Upper lobe of left lung (tissue), 6 donors: ENCODE results near the gene SLFN5. TPM values are rescaled to one million over a fixed set of nuclear protein-coding genes. Genes with fewer than 3 reads are reported as not detected.

ENCODE experiments used
- ATAC-seq, 2 donors: fragments of 200-7000 bp; cut with Tn5 transposase; one replicate each; pipeline ENCODE4 v1.9.1; 2022; ENCODE audit warnings: mild to moderate bottlenecking in 2 of 2, moderate library complexity in 2 of 2; ENCODE audit not compliant: low FRiP score in 2 of 2
- DNase-seq, 2 donors: peaks; one replicate each; pipeline ENCODE4 v3.0.0-alpha.2; 2019 to 2020
- H3K27ac ChIP-seq, 4 donors: fragments of 200-600 bp; sonication (generic); one replicate each; pipeline ENCODE4 v1.5.1; 2016 to 2019
- H3K27me3 ChIP-seq, 4 donors: fragments of 200-600 bp; sonication (generic); one replicate each; pipeline ENCODE4 v1.5.1; 2017 to 2019
- H3K36me3 ChIP-seq, 4 donors: fragments of 200-600 bp; sonication (generic); one replicate each; pipeline ENCODE4 v1.5.1; 2016 to 2019
- H3K4me1 ChIP-seq, 4 donors: fragments of 200-600 bp; sonication (generic); one replicate each; pipeline ENCODE4 v1.5.1; 2018 to 2019
- H3K4me3 ChIP-seq, 4 donors: fragments of 200-600 bp; sonication (generic); one replicate each; pipeline ENCODE4 v1.5.1; 2017 to 2019; ENCODE audit warnings: mild to moderate bottlenecking in 2 of 4, moderate library complexity in 1 of 4
- H3K9me3 ChIP-seq, 4 donors: fragments of 200-600 bp; sonication (generic); one replicate each; pipeline ENCODE4 v1.5.1; 2018 to 2019
- EP300 ChIP-seq, 4 donors: sonication (generic); formaldehyde crosslinking; IDR thresholded peaks; one replicate each; pipeline ENCODE4 v1.5.1; 2017; ENCODE audit warnings: antibody characterized with exemption in 4 of 4, control low read depth in 2 of 4
- POLR2A ChIP-seq, 4 donors: fragments of 450-650 bp; IDR thresholded peaks; one replicate each; pipeline ENCODE4 v1.5.1; 2016 to 2017; ENCODE audit warnings: antibody characterized with exemption in 4 of 4, mild to moderate bottlenecking in 2 of 4
- POLR2AphosphoS5 ChIP-seq, 2 donors: sonication (generic); formaldehyde crosslinking; IDR thresholded peaks; one replicate each; pipeline ENCODE4 v1.5.1; 2017; ENCODE audit warnings: antibody characterized with exemption in 2 of 2
- WGBS, 2 donors: methylation state at CpG; one replicate each; pipeline ENCODE4 v1.1.5; 2017 to 2018; 5-methylcytosine and 5-hydroxymethylcytosine counted together
- total RNA-seq, 6 donors: library from RNA; depleted of rRNA in 4 of 6; stranded (reverse); fragments of >200 nt in 4 of 6; gene quantifications; one replicate each; pipeline versions ENCODE4 v1.1.0 to v1.2.1, GENCODE V29; 2016 to 2021
- TF ChIP-seq, protein P1 (sequence below), 6 experiments: fragments of 450-650 bp in 4 of 6; fragments of 200-600 bp in 2 of 6; sonication (generic) in 2 of 6; IDR thresholded peaks; one replicate each; pipeline ENCODE4 v1.5.1; 2016 to 2019; ENCODE audit warnings: antibody characterized with exemption in 6 of 6
- donor health status: DM: no; HTN: no; CAD: no; lungs with moderate emphysema.
- donor health status: DM: no; HTN: yes; CAD: no; lungs with severe emphysema.

Gene SLFN5
- total RNA-seq, 6 donors from 2014 or later: 26.7 to 48.5 (median 43.2) TPM

DNA sequence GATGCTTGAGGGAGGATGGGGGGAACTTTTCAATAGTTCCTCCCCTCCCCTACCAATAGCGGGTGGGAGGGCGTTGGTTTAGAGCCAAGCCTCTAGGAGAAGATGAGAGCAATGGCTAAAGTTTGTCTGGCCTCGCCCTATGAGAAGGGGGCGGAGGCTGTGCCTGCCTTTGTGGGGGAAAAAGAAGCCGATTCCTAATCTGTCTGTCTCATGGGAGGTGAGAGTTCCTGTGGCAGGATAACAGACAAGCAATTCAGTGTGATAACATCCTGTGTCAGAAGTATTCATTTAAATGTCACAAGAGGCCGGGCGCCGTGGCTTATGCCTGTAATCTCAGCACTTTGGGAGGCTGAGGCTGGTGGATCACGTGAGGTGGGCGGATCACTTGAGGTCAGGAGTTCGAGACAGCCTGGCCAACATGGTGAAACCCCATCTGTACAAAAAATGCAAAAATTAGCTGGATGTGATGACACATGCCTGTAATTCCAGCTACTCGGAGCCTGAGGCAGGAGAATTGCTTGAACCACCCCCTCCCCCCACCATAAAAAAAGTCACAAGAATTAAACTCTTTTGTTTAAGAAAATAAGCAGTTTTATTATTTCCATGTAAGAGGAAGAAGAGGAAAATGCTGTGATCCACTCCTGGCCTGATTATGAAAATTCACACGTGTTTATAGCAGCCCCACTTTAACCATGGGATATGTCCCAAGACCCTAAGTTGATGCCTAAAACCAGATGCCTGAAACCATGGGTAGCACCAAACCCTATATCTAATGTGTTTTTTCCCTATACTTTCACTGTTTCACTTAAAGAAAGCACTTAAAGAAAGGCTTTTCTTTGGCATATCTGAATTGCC lies 1.7 kb downstream of the SLFN5 start:
- WGBS, 2 donors: 1 to 5% methylated on average over 12 to 13 of the region's 13 CpGs
- no peaks in the 10 kb centered on the region for H3K27me3 ChIP-seq

DNA sequence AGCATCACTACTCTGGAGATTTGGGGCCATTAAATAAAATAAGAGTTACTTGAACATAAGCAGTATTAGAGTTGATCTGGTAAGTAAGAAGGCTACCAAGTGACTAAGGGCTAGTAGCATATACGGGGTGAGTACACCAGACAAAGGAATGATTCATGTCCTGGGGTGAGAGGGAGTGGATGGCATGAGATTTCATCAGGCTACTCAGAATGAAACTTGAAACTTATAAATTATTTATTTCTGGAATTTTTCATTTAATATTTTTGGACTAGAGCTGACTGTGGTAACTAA lies 2.3 kb downstream of the SLFN5 start:
- Histone ChIP-seq H3K36me3 (peaks cover 0 to 12% (median 3%) of the 10 kb centered on the region in 4 donors), H3K27me3 (no peaks in the 10 kb centered on the region), H3K4me1 (peaks cover 32 to 55% (median 39%) of the 10 kb centered on the region in 4 donors), H3K9me3 (no peaks in the 10 kb centered on the region), H3K27ac (peak overlapping the region; percentile 93 to 99 (median 98)), H3K4me3 (peak overlapping the region in 3 of 4 donors; percentile 66 to 73 (median 68))
- no peak for DNase-seq
- TF ChIP-seq EP300 (IDR thresholded peaks at IDR 0.05) (no peak), POLR2AphosphoS5 (IDR thresholded peaks at IDR 0.05) (no peak), POLR2A (IDR thresholded peaks at IDR 0.05) (no peak)
- TF ChIP-seq, protein P1, sequence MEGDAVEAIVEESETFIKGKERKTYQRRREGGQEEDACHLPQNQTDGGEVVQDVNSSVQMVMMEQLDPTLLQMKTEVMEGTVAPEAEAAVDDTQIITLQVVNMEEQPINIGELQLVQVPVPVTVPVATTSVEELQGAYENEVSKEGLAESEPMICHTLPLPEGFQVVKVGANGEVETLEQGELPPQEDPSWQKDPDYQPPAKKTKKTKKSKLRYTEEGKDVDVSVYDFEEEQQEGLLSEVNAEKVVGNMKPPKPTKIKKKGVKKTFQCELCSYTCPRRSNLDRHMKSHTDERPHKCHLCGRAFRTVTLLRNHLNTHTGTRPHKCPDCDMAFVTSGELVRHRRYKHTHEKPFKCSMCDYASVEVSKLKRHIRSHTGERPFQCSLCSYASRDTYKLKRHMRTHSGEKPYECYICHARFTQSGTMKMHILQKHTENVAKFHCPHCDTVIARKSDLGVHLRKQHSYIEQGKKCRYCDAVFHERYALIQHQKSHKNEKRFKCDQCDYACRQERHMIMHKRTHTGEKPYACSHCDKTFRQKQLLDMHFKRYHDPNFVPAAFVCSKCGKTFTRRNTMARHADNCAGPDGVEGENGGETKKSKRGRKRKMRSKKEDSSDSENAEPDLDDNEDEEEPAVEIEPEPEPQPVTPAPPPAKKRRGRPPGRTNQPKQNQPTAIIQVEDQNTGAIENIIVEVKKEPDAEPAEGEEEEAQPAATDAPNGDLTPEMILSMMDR (IDR thresholded peaks at IDR 0.05): no peak
- no peak for ATAC-seq
- 29 to 34% methylated on average over 1 of the region's 1 CpG for WGBS, 2 donors

More for the DNA sequence above, 1.7 kb downstream of the SLFN5 start:
- DNase-seq (peak in 1 of 2 donors; percentile 89), ATAC-seq (peak in 1 of 2 donors; percentile 61)
- TF ChIP-seq, protein P1 (IDR thresholded peaks at IDR 0.05): no peak
- TF ChIP-seq EP300 (IDR thresholded peaks at IDR 0.05) (peak in 2 of 4 donors; percentile 14 to 31), POLR2AphosphoS5 (IDR thresholded peaks at IDR 0.05) (peak; percentile 82 to 90), POLR2A (IDR thresholded peaks at IDR 0.05) (peak in 1 of 4 donors; percentile 57)
- H3K9me3 ChIP-seq: no peaks in the 10 kb centered on the region
- H3K4me3 ChIP-seq: peak overlapping the region; percentile 17 to 73 (median 67)
- H3K36me3 ChIP-seq: peaks cover 0 to 12% (median 3%) of the 10 kb centered on the region in 4 donors
- peaks cover 32 to 52% (median 39%) of the 10 kb centered on the region in 4 donors for H3K4me1 ChIP-seq
- H3K27ac ChIP-seq: peak overlapping the region; percentile 93 to 99 (median 98)

DNA sequence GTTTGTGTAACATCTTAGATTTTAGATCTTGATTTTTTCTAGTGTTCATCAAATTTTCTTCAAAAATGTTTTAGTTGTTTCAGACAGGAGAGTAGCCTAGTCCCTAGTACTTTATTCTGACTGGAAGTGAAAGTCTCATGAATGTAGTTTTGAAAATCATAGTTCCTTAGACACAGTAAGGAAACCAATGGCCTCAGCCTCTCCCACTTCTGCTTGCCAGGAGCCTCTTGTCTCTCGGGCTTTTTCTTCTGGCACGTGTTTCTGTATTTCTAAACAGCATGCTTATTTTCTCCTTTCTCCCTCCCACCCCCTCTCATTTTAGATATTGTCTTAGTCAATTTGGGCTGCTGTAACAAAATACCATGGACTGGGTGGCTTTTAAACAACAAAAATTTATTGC lies 9.8 kb downstream of the SLFN5 start:
- H3K36me3 ChIP-seq: peaks cover 0 to 12% (median 3%) of the 10 kb centered on the region in 4 donors
- TF ChIP-seq POLR2A (IDR thresholded peaks at IDR 0.05) (no peak), POLR2AphosphoS5 (IDR thresholded peaks at IDR 0.05) (no peak), EP300 (IDR thresholded peaks at IDR 0.05) (no peak)
- TF ChIP-seq, protein P1 (IDR thresholded peaks at IDR 0.05): no peak
- ATAC-seq (peak in 1 of 2 donors; percentile 54), DNase-seq (peak in 1 of 2 donors; percentile 43)
- H3K27me3 ChIP-seq: no peaks in the 10 kb centered on the region
- H3K27ac ChIP-seq: peak overlapping the region in 3 of 4 donors; percentile 64 to 86 (median 75)
- H3K9me3 ChIP-seq: no peaks in the 10 kb centered on the region
- WGBS, 2 donors: 12 to 30% methylated on average over 2 of the region's 2 CpGs
- H3K4me1 ChIP-seq: peaks cover 51 to 72% (median 55%) of the 10 kb centered on the region in 4 donors
- no peak overlapping the region for H3K4me3 ChIP-seq

DNA sequence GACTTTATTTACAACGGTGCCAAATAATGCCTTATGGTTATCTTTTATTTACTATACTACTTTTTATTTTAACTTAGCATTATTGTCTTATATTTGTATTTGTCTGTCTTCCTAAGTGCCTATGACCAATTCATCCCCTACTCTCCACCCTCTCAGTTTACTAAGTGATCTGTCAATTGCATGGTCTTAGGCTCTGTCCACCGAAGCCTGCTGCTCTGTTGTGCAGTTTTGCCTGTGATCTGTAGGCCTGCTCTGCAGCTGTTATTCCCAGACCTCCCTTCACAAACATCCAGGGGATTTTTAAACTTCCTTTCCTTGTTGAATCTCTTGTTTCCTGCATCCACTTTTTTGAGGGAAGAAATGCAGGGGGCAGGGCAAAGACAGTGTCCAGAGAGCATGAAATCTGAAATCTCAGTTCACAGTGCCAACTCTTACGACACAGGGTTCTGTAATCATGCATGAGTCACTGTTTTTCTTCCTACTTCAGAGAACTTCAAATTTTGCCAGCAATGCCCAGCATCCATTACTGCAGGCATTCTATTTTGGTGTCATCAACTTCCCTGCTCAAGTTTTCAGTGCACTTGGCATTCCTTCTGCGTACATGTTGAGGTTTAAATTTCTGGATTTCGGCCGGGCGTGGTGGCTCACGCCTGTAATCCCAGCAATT lies 11.4 kb downstream of the SLFN5 start:
- DNase-seq (peak in 1 of 2 donors; percentile 82), ATAC-seq (peak; percentile 84 to 95)
- TF ChIP-seq, protein P1 (IDR thresholded peaks at IDR 0.05): no peak
- TF ChIP-seq POLR2A (IDR thresholded peaks at IDR 0.05) (no peak), POLR2AphosphoS5 (IDR thresholded peaks at IDR 0.05) (peak; percentile 75 to 93), EP300 (IDR thresholded peaks at IDR 0.05) (peak in 2 of 4 donors; percentile 37 to 93)
- 29 to 40% methylated on average over 8 of the region's 8 CpGs for WGBS, 2 donors
- Histone ChIP-seq H3K9me3 (no peaks in the 10 kb centered on the region), H3K4me1 (peaks cover 55 to 72% (median 61%) of the 10 kb centered on the region in 4 donors), H3K4me3 (no peak overlapping the region), H3K27ac (peak overlapping the region; percentile 74 to 86 (median 78)), H3K36me3 (peaks cover 0 to 12% (median 5%) of the 10 kb centered on the region in 4 donors), H3K27me3 (no peaks in the 10 kb centered on the region)
